ENCODE measurements around the gene FTO.

Gene FTO

GRCh38 chr16:53809088-53809932 is 105.4 kb downstream of the FTO start:
- TF ChIP-seq ZFX (IDR thresholded peaks at IDR 0.05; ENCODE audit: borderline replicate concordance) (no peak), CTCF (IDR thresholded peaks at IDR 0.05) (no peak)
- H3K27ac ChIP-seq = peak overlapping the region; percentile 35

GRCh38 chr16:53812914-53813313 is 109.0 kb downstream of the FTO start:
- H3K27ac ChIP-seq = no peak overlapping the region
- TF ChIP-seq ZFX (IDR thresholded peaks at IDR 0.05; ENCODE audit: borderline replicate concordance) = no peak
- no peak for TF ChIP-seq CTCF (IDR thresholded peaks at IDR 0.05)

- no peak for TF ChIP-seq CTCF (IDR thresholded peaks at IDR 0.05)
- H3K27ac ChIP-seq = peak overlapping the region; percentile 17; the same call in 1 of the 2 replicates
Measured at GRCh38 chr16:53814801-53815200, 110.8 kb downstream of the FTO start.

GRCh38 chr16:53816211-53816836 is 112.4 kb downstream of the FTO start:
- TF ChIP-seq CTCF (IDR thresholded peaks at IDR 0.05) (no peak), ZFX (IDR thresholded peaks at IDR 0.05; ENCODE audit: borderline replicate concordance) (no peak)
- peak overlapping the region; percentile 61 for H3K27ac ChIP-seq

GRCh38 chr16:53817117-53817755 is 113.3 kb downstream of the FTO start:
- no peak for TF ChIP-seq ZFX (IDR thresholded peaks at IDR 0.05; ENCODE audit: borderline replicate concordance)
- TF ChIP-seq CTCF (IDR thresholded peaks at IDR 0.05) = no peak
- H3K27ac ChIP-seq = peak overlapping the region; percentile 61

- peak overlapping the region; percentile 61 for H3K27ac ChIP-seq
Measured at GRCh38 chr16:53817812-53818550, 114.0 kb downstream of the FTO start.

More at GRCh38 chr16:53817812-53818550, 114.0 kb downstream of the FTO start:
- TF ChIP-seq ZFX (IDR thresholded peaks at IDR 0.05; ENCODE audit: borderline replicate concordance) (no peak), CTCF (IDR thresholded peaks at IDR 0.05) (no peak)
